ENCODE measurements around the gene KDM4B.

Gene KDM4B

DNA sequence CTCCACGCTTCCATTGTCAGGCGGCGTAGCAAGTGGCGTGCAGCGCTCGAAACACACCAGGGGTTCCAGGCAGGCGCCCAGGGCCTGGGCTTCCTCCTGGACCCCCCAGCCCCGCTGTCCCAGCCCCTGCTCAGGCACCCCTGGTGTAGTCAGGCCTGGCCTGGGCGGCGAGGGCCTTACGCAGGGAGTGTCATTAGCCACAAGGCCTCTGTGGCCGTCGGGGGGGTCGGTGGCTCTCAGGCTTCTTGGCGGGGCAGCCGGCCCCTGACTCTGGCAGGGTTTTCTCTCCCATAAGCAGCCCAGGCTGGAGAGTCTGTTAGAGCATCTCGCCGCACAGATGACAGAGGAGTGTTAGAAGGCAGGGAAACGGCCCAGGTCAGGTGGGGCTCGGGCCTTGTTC is 116.7 kb downstream of the KDM4B start:
- no peak overlapping the region for H3K27ac ChIP-seq (ENCODE audit: low read length)
- H3K9me3 ChIP-seq (ENCODE audit: insufficient read depth, low read length, severe bottlenecking) = no peaks in the 10 kb centered on the region
- no peaks in the 10 kb centered on the region; the same call in 1 of the 2 replicates for H3K79me2 ChIP-seq (ENCODE audit: insufficient read depth, low read length)
- TF ChIP-seq EZH2 (IDR thresholded peaks at IDR 0.05; ENCODE audit: borderline replicate concordance, low read depth, low read length, severe bottlenecking) (no peak), CTCF (IDR thresholded peaks at IDR 0.05; ENCODE audit: borderline replicate concordance, extremely low read depth, low read length, poor library complexity, severe bottlenecking) (no peak)
- H4K20me1 ChIP-seq (ENCODE audit: insufficient read depth, low read length) = peaks cover 28% of the 10 kb centered on the region
- H3K36me3 ChIP-seq (ENCODE audit: insufficient read depth, low read length) = peaks cover 69% of the 10 kb centered on the region
- DNase-seq (no peak), ATAC-seq (ENCODE audit: insufficient read depth, low read depth) (no peak)
- H3K4me3 ChIP-seq (ENCODE audit: low read depth in 1 of 2, low read length in 2 of 2) = no peak overlapping the region
- H2AFZ ChIP-seq (ENCODE audit: low read depth, low read length) = no peak overlapping the region
- H3K9ac ChIP-seq (ENCODE audit: low read depth, low read length) = no peak overlapping the region
- no peaks in the 10 kb centered on the region for H3K4me1 ChIP-seq (ENCODE audit: insufficient read depth, low read length)
- H3K4me2 ChIP-seq (ENCODE audit: insufficient read depth, low read length) = no peak overlapping the region
- no peaks in the 10 kb centered on the region for H3K27me3 ChIP-seq (ENCODE audit: insufficient read depth, low read length, poor library complexity)

DNA sequence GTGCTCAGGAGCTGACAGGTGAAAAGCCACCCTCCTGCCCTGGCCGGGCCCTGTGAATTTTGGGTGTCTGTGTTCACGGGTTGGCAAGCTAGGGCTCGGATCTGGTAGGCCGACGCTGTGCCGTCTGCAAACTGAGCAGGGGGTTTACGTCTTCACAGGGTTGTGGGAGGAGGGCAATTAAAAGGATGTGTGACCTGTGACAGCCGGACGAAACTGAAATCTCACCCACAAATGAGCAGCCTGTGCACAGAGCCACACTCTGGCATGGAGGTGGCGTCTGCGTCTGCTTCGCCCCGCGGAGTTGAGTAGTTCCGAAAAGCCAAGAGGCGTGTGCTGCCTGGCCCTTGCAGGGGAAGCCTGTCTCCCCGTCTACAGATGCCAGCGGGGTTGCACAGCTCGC is 117.3 kb downstream of the KDM4B start:
- Histone ChIP-seq H3K4me3 (ENCODE audit: low read depth in 1 of 2, low read length in 2 of 2) (no peak overlapping the region), H4K20me1 (ENCODE audit: insufficient read depth, low read length) (peaks cover 23% of the 10 kb centered on the region), H3K4me2 (ENCODE audit: insufficient read depth, low read length) (no peak overlapping the region), H3K27ac (ENCODE audit: low read length) (no peak overlapping the region), H3K9ac (ENCODE audit: low read depth, low read length) (no peak overlapping the region), H3K9me3 (ENCODE audit: insufficient read depth, low read length, severe bottlenecking) (no peaks in the 10 kb centered on the region), H3K4me1 (ENCODE audit: insufficient read depth, low read length) (no peaks in the 10 kb centered on the region), H3K36me3 (ENCODE audit: insufficient read depth, low read length) (peaks cover 70% of the 10 kb centered on the region), H3K79me2 (ENCODE audit: insufficient read depth, low read length) (no peaks in the 10 kb centered on the region; the same call in 1 of the 2 replicates), H2AFZ (ENCODE audit: low read depth, low read length) (no peak overlapping the region), H3K27me3 (ENCODE audit: insufficient read depth, low read length, poor library complexity) (no peaks in the 10 kb centered on the region)
- TF ChIP-seq EZH2 (IDR thresholded peaks at IDR 0.05; ENCODE audit: borderline replicate concordance, low read depth, low read length, severe bottlenecking) (no peak), CTCF (IDR thresholded peaks at IDR 0.05; ENCODE audit: borderline replicate concordance, extremely low read depth, low read length, poor library complexity, severe bottlenecking) (no peak)
- ATAC-seq (ENCODE audit: insufficient read depth, low read depth) (no peak), DNase-seq (no peak)

GRCh38 chr19:5086725-5087439 is 118.0 kb downstream of the KDM4B start:
- H4K20me1 ChIP-seq (ENCODE audit: insufficient read depth, low read length) = peaks cover 17% of the 10 kb centered on the region
- H3K9ac ChIP-seq (ENCODE audit: low read depth, low read length) = no peak overlapping the region
- no peaks in the 10 kb centered on the region for H3K79me2 ChIP-seq (ENCODE audit: insufficient read depth, low read length)
- ATAC-seq (ENCODE audit: insufficient read depth, low read depth) (no peak), DNase-seq (no peak)
- no peaks in the 10 kb centered on the region for H3K4me1 ChIP-seq (ENCODE audit: insufficient read depth, low read length)
- H3K9me3 ChIP-seq (ENCODE audit: insufficient read depth, low read length, severe bottlenecking) = no peaks in the 10 kb centered on the region
- H3K36me3 ChIP-seq (ENCODE audit: insufficient read depth, low read length) = peaks cover 63% of the 10 kb centered on the region
- no peak overlapping the region for H3K4me2 ChIP-seq (ENCODE audit: insufficient read depth, low read length)
- H3K27ac ChIP-seq (ENCODE audit: low read length) = no peak overlapping the region
- H3K27me3 ChIP-seq (ENCODE audit: insufficient read depth, low read length, poor library complexity) = no peaks in the 10 kb centered on the region
- TF ChIP-seq CTCF (IDR thresholded peaks at IDR 0.05; ENCODE audit: borderline replicate concordance, extremely low read depth, low read length, poor library complexity, severe bottlenecking) (no peak), EZH2 (IDR thresholded peaks at IDR 0.05; ENCODE audit: borderline replicate concordance, low read depth, low read length, severe bottlenecking) (no peak)
- H2AFZ ChIP-seq (ENCODE audit: low read depth, low read length) = no peak overlapping the region
- H3K4me3 ChIP-seq (ENCODE audit: low read depth in 1 of 2, low read length in 2 of 2) = no peak overlapping the region

All from DND-41 (cell line).